HepG2 (cell line): ENCODE measurements around the gene EOGT. TPM values are rescaled to one million over a fixed set of nuclear protein-coding genes. Genes with fewer than 3 reads are reported as not detected.

Source experiments
- ATAC-seq: fragments of 200-7000 bp; cut with Tn5 transposase; 3 replicates; pipeline ENCODE4 v1.9.1; 2020; ENCODE audit warnings: mild to moderate bottlenecking, moderate library complexity
- BruUV-seq: library from RNA; stranded (reverse); fragments of 400-500 nt; replicated peaks from 2 replicates; lab custom pipeline; 2021; lab: Mats Ljungman, UMichigan
- CTCF ChIA-PET: fragments of 300-600 bp; formaldehyde crosslinking; extraction: SDS; loops from one replicate; lab custom pipeline; 2021; ENCODE audit warnings: low total read pairs, inconsistent platforms, low intra/inter-chr PET ratio; lab: Yijun Ruan, JAX
- POLR2A ChIA-PET: fragments of 350-600 bp; sonication (Branson Sonifier 250); formaldehyde crosslinking; loops from one replicate; lab custom pipeline; 2020; ENCODE audit warnings: antibody characterized with exemption, inconsistent platforms; lab: Yijun Ruan, JAX
- DNase-seq: peaks from one replicate; pipeline ENCODE4 v3.0.0-alpha.2; 2015; ENCODE audit warnings: low spot score
- FAIRE-seq: peaks from 3 replicates; lab custom pipeline; 2011; peaks lifted over from hg19 to GRCh38; lab: Jason Lieb, UNC
- H2AFZ ChIP-seq: one replicate; pipeline ENCODE4 v1.6.1; 2011; ENCODE audit warnings: low read length, inconsistent platforms
- H3K27ac ChIP-seq: fragments of 300-600 bp; 3 replicates; pipeline ENCODE4 v1.8.0; 2011; ENCODE audit warnings: mixed run types, mild to moderate bottlenecking, mixed read lengths, low read length, inconsistent platforms; ENCODE audit not compliant: insufficient read depth; ENCODE audit errors: extremely low read length
- H3K27me3 ChIP-seq, 2 experiments: fragments of 200-600 bp in 1 of 2; 2 replicates in 1 of 2; 3 replicates in 1 of 2; pipeline versions ENCODE4 v1.6.0 to v1.8.0; 2011; ENCODE audit warnings: low read length in 2 of 2, mild to moderate bottlenecking in 2 of 2, moderate library complexity in 2 of 2, inconsistent platforms in 1 of 2; ENCODE audit not compliant: insufficient read depth in 2 of 2, control insufficient read depth in 1 of 2
- H3K36me3 ChIP-seq, 2 experiments: fragments of 200-600 bp in 1 of 2; replicated peaks in 1 of 2; 2 replicates in 1 of 2; 3 replicates in 1 of 2; pipeline versions ENCODE4 v1.5.1 to v1.8.0; 2011; ENCODE audit warnings: low read length in 2 of 2, inconsistent platforms in 1 of 2; ENCODE audit not compliant: insufficient read depth in 2 of 2, control insufficient read depth in 1 of 2
- H3K4me1 ChIP-seq: 2 replicates; pipeline ENCODE4 v1.5.1; 2012; ENCODE audit warnings: low read length, inconsistent platforms; ENCODE audit not compliant: insufficient read depth
- H3K4me2 ChIP-seq: 2 replicates; pipeline ENCODE4 v1.6.0; 2011; ENCODE audit warnings: low read depth, low read length, inconsistent platforms
- H3K4me3 ChIP-seq, 3 experiments: fragments of 200-600 bp in 1 of 3; sonication (generic), shearing (Covaris generic) in 1 of 3; replicated peaks in 1 of 3; 2 replicates each; pipeline ENCODE4 v1.5.1; 2011 to 2016; ENCODE audit warnings: low read length in 3 of 3, inconsistent platforms in 2 of 3, low read depth in 2 of 3, mild to moderate bottlenecking in 2 of 3, control low read depth in 1 of 3, mixed read lengths in 1 of 3; ENCODE audit not compliant: insufficient read depth in 1 of 3
- H3K79me2 ChIP-seq: one replicate; pipeline ENCODE4 v1.6.1; 2011; ENCODE audit warnings: low read length, inconsistent platforms; ENCODE audit not compliant: insufficient read depth
- H3K9ac ChIP-seq: 2 replicates; pipeline ENCODE4 v1.6.0; 2011; ENCODE audit warnings: mild to moderate bottlenecking, low read depth, low read length, inconsistent platforms; ENCODE audit not compliant: insufficient read depth
- H3K9me3 ChIP-seq: 2 replicates; pipeline ENCODE4 v1.5.1; 2012; ENCODE audit warnings: mild to moderate bottlenecking, low read length
- H4K20me1 ChIP-seq: 2 replicates; pipeline ENCODE4 v1.6.0; 2011; ENCODE audit warnings: inconsistent platforms, mild to moderate bottlenecking, low read length, moderate library complexity; ENCODE audit not compliant: insufficient read depth
- CHD4 ChIP-seq: fragments of 200-600 bp; sonication (generic); IDR thresholded peaks from 2 replicates; pipeline ENCODE4 v1.7.0; 2017; ENCODE audit warnings: mild to moderate bottlenecking, low read length, borderline replicate concordance
- CREB3 ChIP-seq: sonication (generic); formaldehyde crosslinking; IDR thresholded peaks from 2 replicates; pipeline ENCODE4 v1.5.0; 2020; ENCODE audit warnings: missing genetic modification reagents
- CREBL2 ChIP-seq: sonication (generic); formaldehyde crosslinking; IDR thresholded peaks from 2 replicates; pipeline ENCODE4 v1.8.1; 2023; ENCODE audit warnings: missing genetic modification reagents, mild to moderate bottlenecking, borderline replicate concordance
- DMAP1 ChIP-seq: IDR thresholded peaks from 2 replicates; pipeline ENCODE4 v1.6.1; 2016
- EHMT2 ChIP-seq: fragments of 200-600 bp; sonication (generic); IDR thresholded peaks from 2 replicates; pipeline ENCODE4 v1.7.0; 2017; ENCODE audit warnings: antibody characterized with exemption, low read depth, low read length, borderline replicate concordance
- LRRFIP1 ChIP-seq: sonication (generic); formaldehyde crosslinking; conservative IDR thresholded peaks from 2 replicates; pipeline ENCODE4 v1.4.0; 2020; ENCODE audit warnings: missing genetic modification reagents
- MIER2 ChIP-seq: IDR thresholded peaks from 2 replicates; pipeline ENCODE4 v1.6.1; 2016; ENCODE audit warnings: missing biosample characterization, missing genetic modification reagents
- NR2F6 ChIP-seq, 2 experiments: IDR thresholded peaks; 2 replicates each; pipeline ENCODE4 v1.6.1; 2016; ENCODE audit warnings: antibody characterized with exemption in 1 of 2, mild to moderate bottlenecking in 1 of 2
- PRDM4 ChIP-seq: sonication (generic); formaldehyde crosslinking; IDR thresholded peaks from 2 replicates; pipeline ENCODE4 v1.9.0; 2021; ENCODE audit warnings: missing genetic modification reagents, borderline replicate concordance
- SRSF4 ChIP-seq: fragments of 200-400 bp; formaldehyde crosslinking; IDR thresholded peaks from one replicate; pipeline ENCODE4 v1.6.1; 2018; ENCODE audit warnings: mild to moderate bottlenecking, low read depth, low read length, moderate library complexity; ENCODE audit not compliant: poor library complexity, severe bottlenecking
- TERF1 ChIP-seq: sonication (generic); formaldehyde crosslinking; IDR thresholded peaks from 2 replicates; pipeline ENCODE4 v1.8.0; 2022; ENCODE audit warnings: mild to moderate bottlenecking, missing genetic modification reagents, moderate library complexity
- ZBTB7B ChIP-seq: sonication (generic); formaldehyde crosslinking; IDR thresholded peaks from 2 replicates; pipeline ENCODE4 v1.4.0; 2020; ENCODE audit warnings: missing genetic modification reagents
- ZNF800 ChIP-seq: sonication (generic); formaldehyde crosslinking; IDR thresholded peaks from 2 replicates; pipeline ENCODE4 v1.4.0; 2020; ENCODE audit warnings: missing genetic modification reagents
- ZNF816 ChIP-seq: sonication (generic); formaldehyde crosslinking; IDR thresholded peaks from 2 replicates; pipeline ENCODE4 v1.8.0; 2022; ENCODE audit warnings: missing genetic modification reagents, mild to moderate bottlenecking, borderline replicate concordance
- WGBS: methylation state at CpG from one replicate; pipeline ENCODE4 v1.1.6; 2017; ENCODE audit warnings: low lambda C conversion rate; 5-methylcytosine and 5-hydroxymethylcytosine counted together
- in situ Hi-C: cut with HindIII; loops from 2 replicates; pipeline ENCODE4 v1.10.0; 2017; ENCODE audit warnings: low pct_unique_long_range_greater_than_20kb; ENCODE audit not compliant: extremely low pct_ligation_motif_present
- intact Hi-C: fragments of 100-400 bp; cut with micrococcal nuclease; formaldehyde crosslinking; loops from one replicate; pipeline ENCODE4 v1.10.0; 2022; ENCODE audit not compliant: unreplicated experiment
- polyA plus RNA-seq, 8 experiments: library from polyadenylated mRNA; depleted of rRNA in 3 of 8; stranded (reverse) in 7 of 8; unstranded in 1 of 8; fragments of >200 nt; fragmentation: Illumina TruSeq in 4 of 8; extraction: Trizol in 4 of 8; gene quantifications; 2 replicates each; pipeline versions ENCODE4 v1.2.1 to v1.2.3, GENCODE V29; 2011 to 2016; ENCODE audit warnings: low read depth in 4 of 8, missing spikeins in 1 of 8, mixed read lengths in 1 of 8; ENCODE audit not compliant: insufficient read depth in 1 of 8
- total RNA-seq, 5 experiments: library from RNA; depleted of rRNA; stranded (reverse); fragments of >200 nt; fragmentation: Illumina TruSeq; extraction: Trizol; gene quantifications; 2 replicates each; pipeline ENCODE4 v1.2.3, GENCODE V29; 2016; ENCODE audit warnings: low read depth in 1 of 5

Gene EOGT
- total and polyA plus RNA-seq, 2 of the 13 experiments (the other 11 are each of a cell fraction or from before 2014, with no cell fraction given) = 4.5 to 18.6 TPM

- H3K27me3 ChIP-seq = no peaks in the 10 kb centered on the region; a peak in 1 of 5 replicates
- peaks cover 43% of the 10 kb centered on the region for H3K79me2 ChIP-seq
- intact Hi-C loops (loop anchor here (1.0 to 5.0 kb wide), 2 partner anchors 28 to 40 kb away; partner anchors contain the start of genes EOGT and UBA3), in situ Hi-C loops (no loop called here)
- peak overlapping the region; percentile 98 for H3K9ac ChIP-seq
- H3K36me3 ChIP-seq = peaks cover 3 to 25% of the 10 kb centered on the region in 2 experiments; a peak in 3 of 5 replicates
- H3K4me2 ChIP-seq = peak overlapping the region; percentile 89
- peaks cover 30% of the 10 kb centered on the region for H3K4me1 ChIP-seq
- ChIA-PET POLR2A (interaction anchor here (1.1 to 2.0 kb wide), 5 partner anchors 8 to 39 kb away, joined by 3 to 18 read pairs (median 9); partner anchors contain the start of genes ARL6IP5 and EOGT), CTCF (no interaction called here)
- TSS peak; percentile 97 for BruUV-seq
- WGBS = 11% methylated on average over 8 of the region's 9 CpGs
- no peaks in the 10 kb centered on the region for H3K9me3 ChIP-seq
- peak overlapping the region; percentile 79 to 95 (median 89) for H3K4me3 ChIP-seq
- peak overlapping the region; percentile 91 for H3K27ac ChIP-seq
- H2AFZ ChIP-seq = peak overlapping the region; percentile 37
- DNase-seq = no peak
- FAIRE-seq = no peak
- peaks cover 13% of the 10 kb centered on the region for H4K20me1 ChIP-seq
- ATAC-seq = no peak; the same call in 1 of the 3 replicates
- TF ChIP-seq CREB3 (CRISPR knock-in tag) (no peak), ZBTB7B (no peak), SRSF4 (no peak), DMAP1 (no peak; the same call in none of the 2 replicates), TERF1 (CRISPR knock-in tag) (no peak), CREBL2 (CRISPR knock-in tag) (no peak), CHD4 (no peak), MIER2 (CRISPR knock-in tag) (no peak), NR2F6 (IDR thresholded peaks at IDR 0.05) (no peak), NR2F6 (CRISPR knock-in tag; IDR thresholded peaks at IDR 0.05) (no peak), ZNF800 (CRISPR knock-in tag) (no peak), LRRFIP1 (no peak), PRDM4 (CRISPR knock-in tag) (no peak), ZNF816 (no peak; the same call in 1 of the 2 replicates), EHMT2 (no peak)
Measured at GRCh38 chr3:69052472-69052898, 39.0 kb upstream of the EOGT start.
